Pancreas (tissue), 10 donors: Measurements from ENCODE around the gene TIMM10B. TPM values are rescaled to one million over a fixed set of nuclear protein-coding genes. Genes with fewer than 3 reads are reported as not detected.

Experiments used
- ATAC-seq, 4 donors: fragments of 200-7000 bp; cut with Tn5 transposase; one replicate each; pipeline versions ENCODE4 v1.8.0 to v1.9.1; 2020; ENCODE audit warnings: mild to moderate bottlenecking in 4 of 4, moderate library complexity in 4 of 4
- DNase-seq, 6 donors: peaks; one replicate each; pipeline ENCODE4 v3.0.0-alpha.2; 2020
- FAIRE-seq: peaks from 2 replicates; lab custom pipeline; 2012; peaks lifted over from hg19 to GRCh38; lab: Jason Lieb, UNC
- H3K27ac ChIP-seq, 4 donors: fragments of 200-600 bp; sonication (generic); 1 replicate in 3 of 4; 2 replicates in 1 of 4; pipeline versions ENCODE4 v1.5.0 to v1.8.0; 2020
- H3K27me3 ChIP-seq, 4 donors: fragments of 200-600 bp; one replicate each; pipeline ENCODE4 v1.8.0; 2021
- H3K36me3 ChIP-seq, 3 donors: fragments of 200-600 bp; sonication (generic) in 1 of 3; one replicate each; pipeline versions ENCODE4 v1.5.0 to v1.8.0; 2020 to 2021
- H3K4me1 ChIP-seq, 3 donors: fragments of 200-600 bp; one replicate each; pipeline ENCODE4 v1.8.0; 2021
- H3K4me3 ChIP-seq, 4 donors: fragments of 200-600 bp; sonication (generic) in 2 of 4; one replicate each; pipeline versions ENCODE4 v1.5.0 to v1.8.0; 2020 to 2021
- H3K9me3 ChIP-seq, 4 donors: fragments of 200-600 bp; one replicate each; pipeline ENCODE4 v1.8.0; 2021
- WGBS, 2 donors: extraction: QIAGEN DNeasy Blood & Tissue Kit; methylation state at CpG; one replicate each; pipeline ENCODE4 v1.1.7; 2013; 5-methylcytosine and 5-hydroxymethylcytosine counted together
- intact Hi-C, 3 donors: fragments of 100-400 bp; cut with DNase I; formaldehyde crosslinking; loops; one replicate each; pipeline versions ENCODE4 v1.11.1 to v1.14.2; 2022
- polyA plus RNA-seq, 2 donors: library from polyadenylated mRNA; stranded (reverse); fragments of 200-250 nt; gene quantifications; one replicate each; pipeline ENCODE4 v1.2.3, GENCODE V29; 2013
- total RNA-seq, 6 donors: library from RNA; stranded (reverse); fragmentation: NEBNext Ultra II Directional in 4 of 6; extraction: Animal tissue kit (Norgen Biotek cat#: 25700) in 4 of 6; gene quantifications; one replicate each; pipeline versions ENCODE4 v1.2.1 to v1.2.4, GENCODE V29; 2021 to 2023
- TF ChIP-seq, protein P1 (sequence below), 4 donors: fragments of 200-600 bp; sonication (generic) in 3 of 4; IDR thresholded peaks; one replicate each; pipeline versions ENCODE4 v1.5.0 to v1.8.0; 2021; ENCODE audit warnings: antibody characterized with exemption in 4 of 4
- donor health status: healthy with polysubstance abuse.
- donor health status: DM: no; HTN: no; CAD: no; lungs with moderate emphysema.
- donor health status: DM: no; HTN: no; CAD: no.
- donor health status: control.
- donor health status: control.
- donor health status: Bipolar disorder and iron deficiency.
- donor health status: DM: yes; HTN: yes; CAD: no.
- donor health status: DM: no; HTN: no; CAD: no.
- donor health status: DM: no; HTN: no; CAD: no.
- donor health status: DM: yes; HTN: yes; CAD: no.

TIMM10B gene
- total and polyA plus RNA-seq, 8 donors, result 8.2 to 20.9 (median 16.1) TPM

- Histone ChIP-seq H3K4me3 (no peak overlapping the region), H3K9me3 (no peaks in the 10 kb centered on the region), H3K4me1 (no peaks in the 10 kb centered on the region), H3K36me3 (peaks cover 0 to 26% (median 5%) of the 10 kb centered on the region in 3 donors), H3K27ac (no peak overlapping the region), H3K27me3 (no peaks in the 10 kb centered on the region)
- intact Hi-C loops, result no loop called here
- ATAC-seq, result no peak
- TF ChIP-seq, protein P1, sequence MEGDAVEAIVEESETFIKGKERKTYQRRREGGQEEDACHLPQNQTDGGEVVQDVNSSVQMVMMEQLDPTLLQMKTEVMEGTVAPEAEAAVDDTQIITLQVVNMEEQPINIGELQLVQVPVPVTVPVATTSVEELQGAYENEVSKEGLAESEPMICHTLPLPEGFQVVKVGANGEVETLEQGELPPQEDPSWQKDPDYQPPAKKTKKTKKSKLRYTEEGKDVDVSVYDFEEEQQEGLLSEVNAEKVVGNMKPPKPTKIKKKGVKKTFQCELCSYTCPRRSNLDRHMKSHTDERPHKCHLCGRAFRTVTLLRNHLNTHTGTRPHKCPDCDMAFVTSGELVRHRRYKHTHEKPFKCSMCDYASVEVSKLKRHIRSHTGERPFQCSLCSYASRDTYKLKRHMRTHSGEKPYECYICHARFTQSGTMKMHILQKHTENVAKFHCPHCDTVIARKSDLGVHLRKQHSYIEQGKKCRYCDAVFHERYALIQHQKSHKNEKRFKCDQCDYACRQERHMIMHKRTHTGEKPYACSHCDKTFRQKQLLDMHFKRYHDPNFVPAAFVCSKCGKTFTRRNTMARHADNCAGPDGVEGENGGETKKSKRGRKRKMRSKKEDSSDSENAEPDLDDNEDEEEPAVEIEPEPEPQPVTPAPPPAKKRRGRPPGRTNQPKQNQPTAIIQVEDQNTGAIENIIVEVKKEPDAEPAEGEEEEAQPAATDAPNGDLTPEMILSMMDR (IDR thresholded peaks at IDR 0.05), result no peak
- FAIRE-seq, result no peak
- peak in 1 of 6 donors; percentile 62 for DNase-seq
- 95 to 97% methylated on average over 56 of the region's 56 CpGs for WGBS, 2 donors
These were observed 24.8 kb upstream of the TIMM10B start for GRCh38 chr11:6456361-6457073.

DNA sequence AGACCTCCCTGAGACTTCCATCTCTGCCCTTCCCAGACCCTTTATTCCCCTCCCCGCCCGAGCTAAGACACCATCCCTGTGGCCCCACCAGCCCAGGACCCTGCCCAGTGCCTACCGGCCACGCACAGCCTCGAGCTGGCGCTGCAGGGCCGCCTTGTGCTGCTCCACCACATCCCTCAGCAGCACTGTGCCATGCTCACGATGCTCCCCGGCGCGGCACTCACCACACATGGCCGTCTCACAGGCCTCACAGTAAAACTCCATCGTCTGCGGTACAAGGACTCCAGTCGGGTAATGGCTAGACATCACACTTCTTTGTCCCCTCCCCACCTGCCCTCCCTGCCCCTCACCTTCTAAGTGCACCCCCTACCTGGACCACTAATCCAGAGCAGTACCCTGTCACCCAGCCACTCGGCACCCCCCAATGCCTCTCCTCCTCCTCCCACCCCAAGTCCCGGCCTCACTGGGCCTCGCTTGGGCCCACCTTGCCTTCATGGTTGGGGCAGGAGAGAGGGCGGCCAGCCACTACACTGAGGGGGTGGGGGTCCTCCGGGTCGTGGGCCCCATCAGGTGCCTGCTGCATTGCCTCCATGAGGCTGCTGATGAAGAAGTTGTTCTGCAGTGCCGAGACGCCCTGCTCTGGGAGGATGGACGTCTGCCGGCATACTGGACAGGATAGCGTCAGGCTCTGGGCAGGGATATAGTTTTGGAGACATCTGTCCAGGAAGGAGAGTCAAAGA, 23.6 kb upstream of the TIMM10B start:
- no peak for ATAC-seq
- 86 to 88% methylated on average over 26 of the region's 26 CpGs for WGBS, 2 donors
- intact Hi-C loops, result no loop called here

GRCh38 chr11:6458352-6459098, 22.8 kb upstream of the TIMM10B start:
- H3K27me3 ChIP-seq, result no peaks in the 10 kb centered on the region
- no peak for DNase-seq
- whole genome bisulfite sequencing, 2 donors, result 46 to 56% methylated on average over 2 of the region's 2 CpGs
- peak; percentile 12 to 80 (median 72) for ATAC-seq
- FAIRE-seq, result no peak
- intact Hi-C loops, result no loop called here
- H3K9me3 ChIP-seq, result no peaks in the 10 kb centered on the region
- H3K4me3 ChIP-seq, result no peak overlapping the region
- peaks cover 0 to 26% (median 5%) of the 10 kb centered on the region in 3 donors for H3K36me3 ChIP-seq
- peak overlapping the region in 1 of 4 donors; percentile 21 for H3K27ac ChIP-seq
- TF ChIP-seq, protein P1 (IDR thresholded peaks at IDR 0.05), result no peak
- H3K4me1 ChIP-seq, result no peaks in the 10 kb centered on the region

More for the DNA sequence above, 23.6 kb upstream of the TIMM10B start:
- Histone ChIP-seq H3K27me3 (no peaks in the 10 kb centered on the region), H3K36me3 (peaks cover 0 to 26% (median 5%) of the 10 kb centered on the region in 3 donors), H3K4me1 (no peaks in the 10 kb centered on the region), H3K4me3 (no peak overlapping the region), H3K27ac (peak overlapping the region in 1 of 4 donors; percentile 21), H3K9me3 (no peaks in the 10 kb centered on the region)
- no peak for FAIRE-seq
- DNase-seq, result peak in 1 of 6 donors; percentile 68
- TF ChIP-seq, protein P1 (IDR thresholded peaks at IDR 0.05), result no peak

- no peak for FAIRE-seq
- no peak overlapping the region for H3K4me3 ChIP-seq
- H3K4me1 ChIP-seq, result no peaks in the 10 kb centered on the region
These were observed 22.2 kb upstream of the TIMM10B start for GRCh38 chr11:6459099-6459450.

More at GRCh38 chr11:6459099-6459450, 22.2 kb upstream of the TIMM10B start:
- ATAC-seq (no peak), DNase-seq (no peak)
- Histone ChIP-seq H3K27me3 (no peaks in the 10 kb centered on the region), H3K27ac (no peak overlapping the region), H3K9me3 (no peaks in the 10 kb centered on the region), H3K36me3 (peaks cover 0 to 26% (median 5%) of the 10 kb centered on the region in 3 donors)
- intact Hi-C loops, result no loop called here
- TF ChIP-seq, protein P1 (IDR thresholded peaks at IDR 0.05), result no peak
- WGBS, 2 donors, result 71 to 75% methylated on average over 1 of the region's 1 CpG
